ENCODE results near the gene CFDP1. TPM values are rescaled to one million over a fixed set of nuclear protein-coding genes. Genes with fewer than 3 reads are reported as not detected.
A peak's percentile ranks its signal among the peaks of the same experiment; 100 is the strongest.

CFDP1 gene
- total and polyA plus RNA-seq, 5 donors from 2014 or later = 32.0 to 63.8 (median 40.2) TPM

GRCh38 chr16:75249441-75249840 is 183.9 kb downstream of the CFDP1 start:
- Mint-ChIP-seq H3K27ac (no peak overlapping the region), H3K9me3 (peaks cover 0 to 2% (median 0%) of the 10 kb centered on the region in 7 donors), H3K4me3 (peak overlapping the region in 1 of 4 donors; percentile 54), H3K27me3 (peaks cover 45% of the 10 kb centered on the region), H3K36me3 (no peaks in the 10 kb centered on the region), H3K4me1 (peaks cover 0 to 13% (median 0%) of the 10 kb centered on the region in 4 donors)
- Histone ChIP-seq H3K27me3 (ENCODE audit: control insufficient read depth, insufficient read depth, low read length) (no peaks in the 10 kb centered on the region), H3K9me3 (ENCODE audit: control insufficient read depth in 2 of 2, low read length in 2 of 2) (no peaks in the 10 kb centered on the region), H3K4me1 (ENCODE audit: control insufficient read depth, insufficient read depth, low read length, poor library complexity, severe bottlenecking) (peaks cover 16% of the 10 kb centered on the region), H3K4me3 (ENCODE audit: low read depth, low read length) (no peak overlapping the region), H3K27ac (ENCODE audit: insufficient read depth, low read length, poor library complexity, severe bottlenecking) (no peak overlapping the region), H3K36me3 (ENCODE audit: control insufficient read depth, insufficient read depth, low read length) (no peaks in the 10 kb centered on the region)
- no peak for DNase-seq
- ATAC-seq (ENCODE audit: low read depth in 2 of 2) = no peak

- Mint-ChIP-seq H3K4me1 (peaks cover 0 to 14% (median under 1%) of the 10 kb centered on the region in 4 donors), H3K36me3 (no peaks in the 10 kb centered on the region), H3K27me3 (peaks cover 47% of the 10 kb centered on the region), H3K4me3 (peak overlapping the region in 1 of 4 donors; percentile 65), H3K27ac (no peak overlapping the region), H3K9me3 (no peaks in the 10 kb centered on the region)
- Histone ChIP-seq H3K27me3 (ENCODE audit: control insufficient read depth, insufficient read depth, low read length) (no peaks in the 10 kb centered on the region), H3K4me3 (ENCODE audit: low read depth, low read length) (no peak overlapping the region), H3K4me1 (ENCODE audit: control insufficient read depth, insufficient read depth, low read length, poor library complexity, severe bottlenecking) (peaks cover 16% of the 10 kb centered on the region), H3K36me3 (ENCODE audit: control insufficient read depth, insufficient read depth, low read length) (no peaks in the 10 kb centered on the region), H3K9me3 (ENCODE audit: control insufficient read depth in 2 of 2, low read length in 2 of 2) (no peaks in the 10 kb centered on the region), H3K27ac (ENCODE audit: insufficient read depth, low read length, poor library complexity, severe bottlenecking) (no peak overlapping the region)
- no peak for ATAC-seq (ENCODE audit: low read depth in 2 of 2)
- no peak for DNase-seq
These were observed 184.5 kb downstream of the CFDP1 start for GRCh38 chr16:75248536-75249380.

- Histone ChIP-seq H3K4me1 (ENCODE audit: control insufficient read depth, insufficient read depth, low read length, poor library complexity, severe bottlenecking) (peaks cover 16% of the 10 kb centered on the region), H3K27me3 (ENCODE audit: control insufficient read depth, insufficient read depth, low read length) (no peaks in the 10 kb centered on the region), H3K9me3 (ENCODE audit: control insufficient read depth in 2 of 2, low read length in 2 of 2) (no peaks in the 10 kb centered on the region), H3K4me3 (ENCODE audit: low read depth, low read length) (no peak overlapping the region), H3K36me3 (ENCODE audit: control insufficient read depth, insufficient read depth, low read length) (no peaks in the 10 kb centered on the region), H3K27ac (ENCODE audit: insufficient read depth, low read length, poor library complexity, severe bottlenecking) (no peak overlapping the region)
- peak overlapping the region in 1 of 4 donors; percentile 22 for H3K4me3 Mint-ChIP-seq
- ATAC-seq (ENCODE audit: low read depth in 2 of 2) = no peak
- H3K9me3 Mint-ChIP-seq = no peaks in the 10 kb centered on the region
- H3K36me3 Mint-ChIP-seq = no peaks in the 10 kb centered on the region
- peaks cover 47% of the 10 kb centered on the region for H3K27me3 Mint-ChIP-seq
- no peak overlapping the region for H3K27ac Mint-ChIP-seq
- no peak for DNase-seq
- H3K4me1 Mint-ChIP-seq = peaks cover 0 to 14% (median 2%) of the 10 kb centered on the region in 4 donors
These were observed 185.2 kb downstream of the CFDP1 start for GRCh38 chr16:75248142-75248535.

GRCh38 chr16:75247249-75247648 is 186.1 kb downstream of the CFDP1 start:
- ATAC-seq (ENCODE audit: low read depth in 2 of 2) (no peak), DNase-seq (no peak)
- Histone ChIP-seq H3K4me3 (ENCODE audit: low read depth, low read length) (no peak overlapping the region), H3K27ac (ENCODE audit: insufficient read depth, low read length, poor library complexity, severe bottlenecking) (no peak overlapping the region), H3K27me3 (ENCODE audit: control insufficient read depth, insufficient read depth, low read length) (no peaks in the 10 kb centered on the region), H3K9me3 (ENCODE audit: control insufficient read depth in 2 of 2, low read length in 2 of 2) (no peaks in the 10 kb centered on the region), H3K4me1 (ENCODE audit: control insufficient read depth, insufficient read depth, low read length, poor library complexity, severe bottlenecking) (peaks cover 16% of the 10 kb centered on the region), H3K36me3 (ENCODE audit: control insufficient read depth, insufficient read depth, low read length) (no peaks in the 10 kb centered on the region)
- peaks cover 40% of the 10 kb centered on the region for H3K27me3 Mint-ChIP-seq
- no peak overlapping the region for H3K4me3 Mint-ChIP-seq
- H3K27ac Mint-ChIP-seq = no peak overlapping the region
- H3K9me3 Mint-ChIP-seq = no peaks in the 10 kb centered on the region
- no peaks in the 10 kb centered on the region for H3K36me3 Mint-ChIP-seq
- peaks cover 0 to 14% (median 3%) of the 10 kb centered on the region in 4 donors for H3K4me1 Mint-ChIP-seq

- Mint-ChIP-seq H3K36me3 (no peaks in the 10 kb centered on the region), H3K27ac (no peak overlapping the region), H3K9me3 (no peaks in the 10 kb centered on the region), H3K4me3 (no peak overlapping the region), H3K27me3 (peaks cover 34% of the 10 kb centered on the region), H3K4me1 (peaks cover 0 to 9% (median 3%) of the 10 kb centered on the region in 4 donors)
- H3K4me3 ChIP-seq (ENCODE audit: low read depth, low read length) = no peak overlapping the region
- ATAC-seq (ENCODE audit: low read depth in 2 of 2) (no peak), DNase-seq (no peak)
- H3K27ac ChIP-seq (ENCODE audit: insufficient read depth, low read length, poor library complexity, severe bottlenecking) = no peak overlapping the region
- H3K4me1 ChIP-seq (ENCODE audit: control insufficient read depth, insufficient read depth, low read length, poor library complexity, severe bottlenecking) = peaks cover 13% of the 10 kb centered on the region
- H3K27me3 ChIP-seq (ENCODE audit: control insufficient read depth, insufficient read depth, low read length) = no peaks in the 10 kb centered on the region
- H3K9me3 ChIP-seq (ENCODE audit: control insufficient read depth in 2 of 2, low read length in 2 of 2) = no peaks in the 10 kb centered on the region
- H3K36me3 ChIP-seq (ENCODE audit: control insufficient read depth, insufficient read depth, low read length) = no peaks in the 10 kb centered on the region
These were observed 186.6 kb downstream of the CFDP1 start for GRCh38 chr16:75246504-75247205.

- no peak overlapping the region for H3K27ac ChIP-seq (ENCODE audit: insufficient read depth, low read length, poor library complexity, severe bottlenecking)
- DNase-seq = no peak
- Mint-ChIP-seq H3K36me3 (no peaks in the 10 kb centered on the region), H3K4me1 (peaks cover 0 to 6% (median 2%) of the 10 kb centered on the region in 4 donors), H3K27me3 (peaks cover 28% of the 10 kb centered on the region), H3K27ac (peak overlapping the region in 2 of 3 donors; percentile 11 to 87), H3K9me3 (no peaks in the 10 kb centered on the region), H3K4me3 (no peak overlapping the region)
- ATAC-seq (ENCODE audit: low read depth in 2 of 2) = no peak
- H3K4me3 ChIP-seq (ENCODE audit: low read depth, low read length) = no peak overlapping the region
- no peaks in the 10 kb centered on the region for H3K9me3 ChIP-seq (ENCODE audit: control insufficient read depth in 2 of 2, low read length in 2 of 2)
- peaks cover under 1% of the 10 kb centered on the region for H3K4me1 ChIP-seq (ENCODE audit: control insufficient read depth, insufficient read depth, low read length, poor library complexity, severe bottlenecking)
- H3K27me3 ChIP-seq (ENCODE audit: control insufficient read depth, insufficient read depth, low read length) = no peaks in the 10 kb centered on the region
- no peaks in the 10 kb centered on the region for H3K36me3 ChIP-seq (ENCODE audit: control insufficient read depth, insufficient read depth, low read length)
These were observed 188.2 kb downstream of the CFDP1 start for GRCh38 chr16:75244844-75245758.

- DNase-seq (no peak), ATAC-seq (ENCODE audit: low read depth in 2 of 2) (no peak)
- no peaks in the 10 kb centered on the region for H3K9me3 Mint-ChIP-seq
- peaks cover 21% of the 10 kb centered on the region for H3K27me3 Mint-ChIP-seq
- no peaks in the 10 kb centered on the region for H3K4me1 ChIP-seq (ENCODE audit: control insufficient read depth, insufficient read depth, low read length, poor library complexity, severe bottlenecking)
- H3K27ac ChIP-seq (ENCODE audit: insufficient read depth, low read length, poor library complexity, severe bottlenecking) = no peak overlapping the region
- no peaks in the 10 kb centered on the region for H3K27me3 ChIP-seq (ENCODE audit: control insufficient read depth, insufficient read depth, low read length)
- no peaks in the 10 kb centered on the region for H3K36me3 ChIP-seq (ENCODE audit: control insufficient read depth, insufficient read depth, low read length)
- no peak overlapping the region for H3K4me3 ChIP-seq (ENCODE audit: low read depth, low read length)
- peak overlapping the region in 1 of 4 donors; percentile 21 for H3K4me3 Mint-ChIP-seq
- peak overlapping the region in 2 of 3 donors; percentile 11 to 87 for H3K27ac Mint-ChIP-seq
- H3K4me1 Mint-ChIP-seq = peaks cover 0 to 6% (median under 1%) of the 10 kb centered on the region in 4 donors
- H3K9me3 ChIP-seq (ENCODE audit: control insufficient read depth in 2 of 2, low read length in 2 of 2) = no peaks in the 10 kb centered on the region
- no peaks in the 10 kb centered on the region for H3K36me3 Mint-ChIP-seq
These were observed 189.0 kb downstream of the CFDP1 start for GRCh38 chr16:75244225-75244809.

All from CD4-positive, CD25-positive, alpha-beta regulatory T cell (primary cell).